A549 treated with ZK216348 at 1 μM for 4 hours (cell line): ENCODE results near the gene MTUS2. TPM values are rescaled to one million over a fixed set of nuclear protein-coding genes. Genes with fewer than 3 reads are reported as not detected.

Source experiments
- total RNA-seq: library from RNA; stranded (reverse); fragments of 200-300 nt; extraction: Qiagen RNA extraction; gene quantifications from 5 replicates; pipeline ENCODE4 v1.2.3, GENCODE V29; 2022; ENCODE audit warnings: low read depth

The MTUS2 gene
- 0.04 to 0.05 TPM in 2 of 5 replicates, not detected in the others for total RNA-seq

DNA sequence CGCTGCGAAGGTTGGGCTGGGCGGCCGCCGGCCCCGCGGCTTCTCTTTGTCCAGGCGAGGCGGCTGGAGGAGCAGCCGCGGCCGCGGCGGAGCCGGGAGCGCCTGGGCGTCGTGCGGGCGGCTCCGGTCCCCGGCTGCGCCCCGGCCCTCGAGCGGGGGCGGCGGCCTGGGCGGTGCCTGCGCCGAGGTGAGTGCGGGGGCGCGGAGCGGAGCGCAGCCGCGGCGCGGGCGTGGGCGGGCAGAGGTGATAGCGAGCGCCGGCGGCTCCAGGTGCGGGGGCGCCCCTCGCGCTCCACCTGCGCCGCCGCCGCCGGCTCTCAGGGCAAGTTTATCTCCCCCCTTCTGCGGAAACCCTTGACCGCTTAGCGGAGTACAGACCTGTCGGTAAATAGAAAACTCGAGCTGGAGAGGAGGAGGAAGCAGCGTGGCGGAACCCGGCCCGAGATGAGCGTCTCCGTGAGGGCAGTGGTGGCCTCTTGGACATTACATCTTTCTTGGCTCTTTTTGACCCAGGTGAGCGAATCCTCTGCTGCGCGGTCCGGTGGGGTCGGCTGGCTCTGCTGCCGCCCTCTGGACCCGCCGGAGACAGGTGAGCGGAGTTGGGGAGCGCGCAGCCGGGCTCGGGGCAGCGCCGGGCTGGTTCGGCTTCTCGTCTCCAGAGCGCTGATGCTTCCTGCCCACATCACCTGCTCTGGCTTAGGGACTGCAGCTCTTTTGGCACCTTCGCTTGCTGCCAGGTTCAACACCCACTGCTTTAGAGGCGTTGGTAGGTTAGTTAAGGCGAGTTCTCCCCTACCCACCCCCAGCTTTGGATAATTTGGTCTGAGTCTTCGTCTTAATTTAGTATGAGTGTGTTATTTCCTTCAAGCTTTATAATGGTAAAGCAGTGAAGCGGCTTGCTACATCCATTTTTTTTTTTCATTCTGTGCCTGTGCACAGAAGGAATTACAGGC, at the start of gene MTUS2:
MTUS2 (plus strand) TSS at position 241 of the 953 bp plus-strand sequence.

Other genes starting within 250 kb of the MTUS2 start
- gene POMP, start 161.2 kb upstream of the MTUS2 start, total RNA-seq: 95.5 to 171 TPM (median 103 TPM) in 5 replicates
- 1.3 to 2.2 TPM (median 2.0 TPM) in 5 replicates for gene SLC46A3, start 101.4 kb upstream of the MTUS2 start, total RNA-seq